Urinary bladder (tissue), 4 donors: ENCODE measurements around the gene INIP. TPM values are rescaled to one million over a fixed set of nuclear protein-coding genes. Genes with fewer than 3 reads are reported as not detected.
A peak's percentile ranks its signal among the peaks of the same experiment; 100 is the strongest.
"Not testable (repeated sequence)": the region's sequence is repeated elsewhere in the genome, so short reads cannot be mapped to it uniquely, and the experiment has no call there.

Source experiments
- DNase-seq: peaks from one replicate; pipeline ENCODE4 v3.0.0-alpha.2; 2015; ENCODE audit errors: extremely low spot score
- H3K27ac ChIP-seq: one replicate; pipeline ENCODE4 v1.5.1; 2013; ENCODE audit warnings: low read depth, mild to moderate bottlenecking, moderate library complexity
- H3K36me3 ChIP-seq: one replicate; pipeline ENCODE4 v1.6.1; 2013; ENCODE audit warnings: mild to moderate bottlenecking, moderate library complexity; ENCODE audit not compliant: insufficient read depth
- H3K4me1 ChIP-seq: one replicate; pipeline ENCODE4 v1.6.1; 2013; ENCODE audit warnings: mild to moderate bottlenecking, moderate library complexity; ENCODE audit not compliant: insufficient read depth
- H3K4me3 ChIP-seq: one replicate; pipeline ENCODE4 v1.5.1; 2013; ENCODE audit warnings: low read depth, low read length
- WGBS: extraction: QIAGEN DNeasy Blood & Tissue Kit; methylation state at CpG from one replicate; pipeline ENCODE4 v1.1.7; 2013; 5-methylcytosine and 5-hydroxymethylcytosine counted together
- polyA plus RNA-seq: library from polyadenylated mRNA; stranded (reverse); fragments of 200-250 nt; gene quantifications from one replicate; pipeline ENCODE4 v1.2.3, GENCODE V29; 2013
- total RNA-seq: library from RNA; depleted of rRNA; stranded (reverse); fragments of >200 nt; gene quantifications from one replicate; pipeline ENCODE4 v1.2.3, GENCODE V29; 2014
- donor health status: healthy with polysubstance abuse.
- donor health status: healthy.

INIP gene
- total and polyA plus RNA-seq, 2 donors = 10.4 to 25.9 TPM

GRCh38 chr9:112752334-112753125 lies 34.6 kb upstream of the INIP start:
- DNase-seq = no peak
- 81% methylated on average over 6 of the region's 6 CpGs for WGBS
- H3K4me1 ChIP-seq = no peaks in the 10 kb centered on the region
- no peak overlapping the region for H3K27ac ChIP-seq
- no peak overlapping the region for H3K4me3 ChIP-seq
- no peaks in the 10 kb centered on the region for H3K36me3 ChIP-seq

- Histone ChIP-seq H3K4me3 (peak overlapping the region; percentile 96), H3K27ac (no peak overlapping the region), H3K36me3 (no peaks in the 10 kb centered on the region), H3K4me1 (no peaks in the 10 kb centered on the region)
- no peak for DNase-seq
- under 1% methylated on average over 49 of the region's 49 CpGs for WGBS
These were observed 33.3 kb upstream of the INIP start for GRCh38 chr9:112751056-112751795.

GRCh38 chr9:112750764-112751055 lies 32.8 kb upstream of the INIP start:
- DNase-seq = no peak
- Histone ChIP-seq H3K4me1 (no peaks in the 10 kb centered on the region), H3K4me3 (peak overlapping the region; percentile 96), H3K36me3 (no peaks in the 10 kb centered on the region), H3K27ac (no peak overlapping the region)
- under 1% methylated on average over 50 of the region's 50 CpGs for WGBS

- DNase-seq = peak; percentile 60
- H3K4me3 ChIP-seq = peak within 1 kb of the TSS; percentile 96
- WGBS = 5% methylated on average over 49 of the region's 49 CpGs
- no peaks in the 10 kb centered on the region for H3K36me3 ChIP-seq
- H3K4me1 ChIP-seq = no peaks in the 10 kb centered on the region
- H3K27ac ChIP-seq = peak within 1 kb of the TSS; percentile 66
These were observed 32.3 kb upstream of the INIP start, which contains the start of gene SNX30 for GRCh38 chr9:112750016-112750763. Gene SNX30, plus strand, starts transcription at chr9:112750760. Its CDS starts 242 bp downstream, at chr9:112751002.

- H3K36me3 ChIP-seq = no peaks in the 10 kb centered on the region
- no peaks in the 10 kb centered on the region for H3K4me1 ChIP-seq
- H3K4me3 ChIP-seq = no peak overlapping the region
- DNase-seq = no peak
- WGBS = 87% methylated on average over 7 of the region's 7 CpGs
- no peak overlapping the region for H3K27ac ChIP-seq
These were observed 29.2 kb upstream of the INIP start for GRCh38 chr9:112747094-112747493.

GRCh38 chr9:112744177-112744576 lies 26.3 kb upstream of the INIP start:
- no peak for DNase-seq
- 78% methylated on average over 4 of the region's 4 CpGs for WGBS
- H3K4me1 ChIP-seq = no peaks in the 10 kb centered on the region
- no peak overlapping the region for H3K27ac ChIP-seq
- H3K4me3 ChIP-seq = no peak overlapping the region
- no peaks in the 10 kb centered on the region for H3K36me3 ChIP-seq

GRCh38 chr9:112743216-112743836 lies 25.4 kb upstream of the INIP start:
- no peak for DNase-seq
- Histone ChIP-seq H3K4me1 (no peaks in the 10 kb centered on the region), H3K4me3 (no peak overlapping the region), H3K36me3 (no peaks in the 10 kb centered on the region), H3K27ac (no peak overlapping the region)
- 87% methylated on average over 3 of the region's 3 CpGs for WGBS

GRCh38 chr9:112734892-112735291 lies 17.0 kb upstream of the INIP start:
- WGBS = 65% methylated on average over 2 of the region's 2 CpGs

GRCh38 chr9:112731971-112732370 lies 14.1 kb upstream of the INIP start:
- no peak for DNase-seq
- H3K4me1 ChIP-seq = no peaks in the 10 kb centered on the region
- H3K4me3 ChIP-seq = no peak overlapping the region
- no peak overlapping the region for H3K27ac ChIP-seq
- WGBS = 65% methylated on average over 7 of the region's 7 CpGs
- no peaks in the 10 kb centered on the region for H3K36me3 ChIP-seq

More at GRCh38 chr9:112734892-112735291, 17.0 kb upstream of the INIP start:
- Histone ChIP-seq H3K36me3 (no peaks in the 10 kb centered on the region), H3K27ac (no peak overlapping the region), H3K4me1 (no peaks in the 10 kb centered on the region), H3K4me3 (no peak overlapping the region)
- DNase-seq = no peak

- H3K36me3 ChIP-seq = no peaks in the 10 kb centered on the region
- H3K4me3 ChIP-seq = no peak overlapping the region
- no peaks in the 10 kb centered on the region for H3K4me1 ChIP-seq
- H3K27ac ChIP-seq = no peak overlapping the region
- DNase-seq = no peak
- 96% methylated on average over 2 of the region's 2 CpGs for WGBS
These were observed 10.5 kb upstream of the INIP start for GRCh38 chr9:112728401-112728800.

GRCh38 chr9:112726428-112726827 lies 8.5 kb upstream of the INIP start:
- 80% methylated on average over 4 of the region's 4 CpGs for WGBS
- no peak for DNase-seq
- no peak overlapping the region for H3K4me3 ChIP-seq
- no peak overlapping the region for H3K27ac ChIP-seq
- no peaks in the 10 kb centered on the region for H3K36me3 ChIP-seq
- H3K4me1 ChIP-seq = no peaks in the 10 kb centered on the region

- no peaks in the 10 kb centered on the region for H3K36me3 ChIP-seq
- no peak overlapping the region for H3K27ac ChIP-seq
- no peak for DNase-seq
- H3K4me3 ChIP-seq = no peak overlapping the region
- WGBS = 72% methylated on average over 3 of the region's 3 CpGs
- H3K4me1 ChIP-seq = no peaks in the 10 kb centered on the region
These were observed 8.0 kb upstream of the INIP start for GRCh38 chr9:112725961-112726360.

- H3K36me3 ChIP-seq, H3K4me1 ChIP-seq, H3K4me3 ChIP-seq, DNase-seq, H3K27ac ChIP-seq: not testable (repeated sequence)
- WGBS = 95% methylated on average over 3 of the region's 3 CpGs
These were observed 4.8 kb upstream of the INIP start for GRCh38 chr9:112722749-112723148.
